Stimulated activated CD4-positive, alpha-beta T cell treated with anti-CD3 and anti-CD28 coated beads, Interleukin-12 subunit alpha, Interleukin-12 subunit beta, amount 100 ng/mL, for 4 hours (primary cell): ENCODE data around the gene LRRC4.

ENCODE experiments used
- DNase-seq: peaks from one replicate; pipeline ENCODE4 v3.0.0-alpha.2; 2020

The LRRC4 gene

GRCh38 chr7:128030263-128030653 is 979 bp downstream of the LRRC4 start:
- no peak for DNase-seq

- DNase-seq, result no peak
These were observed 1.7 kb downstream of the LRRC4 start for GRCh38 chr7:128029405-128029995.

GRCh38 chr7:128027485-128027980 is 3.7 kb downstream of the LRRC4 start:
- DNase-seq, result no peak

- no peak for DNase-seq
These were observed 4.7 kb downstream of the LRRC4 start for GRCh38 chr7:128026551-128026950.

GRCh38 chr7:128025819-128026218 is 5.4 kb downstream of the LRRC4 start:
- no peak for DNase-seq

GRCh38 chr7:128025380-128025779 is 5.9 kb downstream of the LRRC4 start:
- no peak for DNase-seq

- DNase-seq, result no peak
These were observed 7.1 kb downstream of the LRRC4 start for GRCh38 chr7:128024151-128024550.

- no peak for DNase-seq
These were observed 8.4 kb downstream of the LRRC4 start for GRCh38 chr7:128022631-128023532.

- DNase-seq, result no peak
These were observed 9.9 kb downstream of the LRRC4 start for GRCh38 chr7:128021366-128021765.

GRCh38 chr7:128020159-128020558 is 11.1 kb downstream of the LRRC4 start:
- DNase-seq, result no peak

GRCh38 chr7:128019288-128019687 is 11.9 kb downstream of the LRRC4 start:
- no peak for DNase-seq

GRCh38 chr7:128017862-128018845 is 13.1 kb downstream of the LRRC4 start:
- no peak for DNase-seq

- DNase-seq, result no peak
These were observed 13.8 kb downstream of the LRRC4 start for GRCh38 chr7:128017460-128017859.

GRCh38 chr7:128014811-128015210 is 16.4 kb downstream of the LRRC4 start:
- DNase-seq, result no peak

GRCh38 chr7:128011131-128011661 is 20.0 kb downstream of the LRRC4 start:
- no peak for DNase-seq

- no peak for DNase-seq
These were observed 20.7 kb downstream of the LRRC4 start for GRCh38 chr7:128010391-128011127.

- DNase-seq, result no peak
These were observed 22.5 kb downstream of the LRRC4 start for GRCh38 chr7:128008744-128009143.

- DNase-seq, result no peak
These were observed 23.1 kb downstream of the LRRC4 start for GRCh38 chr7:128008141-128008540.

GRCh38 chr7:128007303-128007680 is 23.9 kb downstream of the LRRC4 start:
- no peak for DNase-seq

GRCh38 chr7:128006550-128007302 is 24.5 kb downstream of the LRRC4 start:
- DNase-seq, result no peak

GRCh38 chr7:128005759-128006159 is 25.5 kb downstream of the LRRC4 start:
- DNase-seq, result no peak
